GM12864 (cell line): ENCODE measurements around the gene TTC27.

ENCODE experiments used
- DNase-seq: peaks from one replicate; pipeline ENCODE4 v3.0.0-alpha.2; 2011; ENCODE audit warnings: low read depth
- H3K4me3 ChIP-seq: 2 replicates; pipeline ENCODE4 v1.5.1; 2011; ENCODE audit warnings: mild to moderate bottlenecking, low read depth, low read length, control low read depth
- CTCF ChIP-seq: IDR thresholded peaks from 2 replicates; pipeline ENCODE4 v1.5.1; 2011; ENCODE audit warnings: low read depth, mild to moderate bottlenecking, moderate library complexity, low read length, control low read depth, inconsistent platforms; ENCODE audit errors: missing control alignments

Gene TTC27

GRCh38 chr2:32617599-32618189 is 10.2 kb upstream of the TTC27 start:
- no peak for TF ChIP-seq CTCF
- DNase-seq: no peak

GRCh38 chr2:32622570-32623310 is 5.1 kb upstream of the TTC27 start:
- H3K4me3 ChIP-seq: no peak overlapping the region
- no peak for DNase-seq
- TF ChIP-seq CTCF: no peak

More at GRCh38 chr2:32617599-32618189, 10.2 kb upstream of the TTC27 start:
- H3K4me3 ChIP-seq: no peak overlapping the region

- no peak for TF ChIP-seq CTCF
- no peak for DNase-seq
- H3K4me3 ChIP-seq: no peak overlapping the region
These were observed 4.5 kb upstream of the TTC27 start for GRCh38 chr2:32623311-32623706.

DNA sequence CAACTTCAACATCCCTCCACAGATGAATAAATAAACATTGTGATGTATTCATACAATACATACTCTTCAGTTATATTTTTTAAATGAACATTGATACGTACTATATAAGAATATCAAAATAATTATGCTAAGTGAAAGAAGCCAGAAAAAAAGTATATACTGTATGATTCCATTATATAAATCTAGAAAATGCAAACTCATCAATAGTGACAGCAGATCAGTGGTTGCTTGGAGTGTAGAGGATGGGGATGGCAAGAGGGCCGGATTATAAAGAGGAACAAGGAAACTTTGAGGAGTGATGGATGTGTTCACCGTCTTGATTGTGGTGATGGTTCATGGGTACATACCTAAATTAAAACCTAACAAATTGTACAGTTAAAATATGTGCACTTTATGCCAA is 3.0 kb upstream of the TTC27 start:
- TF ChIP-seq CTCF: no peak

DNA sequence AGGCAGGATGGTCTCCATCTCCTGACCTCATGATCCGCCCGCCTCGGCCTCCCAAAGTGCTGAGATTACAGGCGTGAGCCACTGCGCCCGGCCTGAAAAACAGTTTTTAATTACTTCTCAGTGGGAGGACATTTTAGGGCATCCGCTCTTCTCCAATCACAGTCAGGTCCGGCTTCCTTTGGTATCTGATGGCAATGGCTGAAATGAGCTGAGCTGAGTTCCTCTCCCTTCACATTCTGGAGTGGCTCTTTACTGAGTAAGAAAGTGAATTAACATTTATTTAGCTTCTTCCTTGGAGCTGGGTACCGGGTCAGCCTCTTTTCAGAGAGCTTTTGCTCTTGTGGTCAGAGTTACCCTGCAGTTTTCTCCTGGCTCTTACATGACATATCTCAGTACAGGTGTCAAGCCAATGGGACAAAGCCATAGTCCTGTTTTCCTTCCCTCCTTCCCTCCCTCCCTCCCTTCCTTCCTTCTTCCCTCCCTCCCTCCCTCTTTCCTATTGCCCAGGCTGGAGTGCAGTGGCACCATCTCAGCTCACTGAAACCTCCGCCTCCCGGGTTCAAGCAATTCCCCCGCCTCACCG is 1.1 kb upstream of the TTC27 start:
- no peak for DNase-seq
- TF ChIP-seq CTCF: no peak
- H3K4me3 ChIP-seq: peak overlapping the region; percentile 89; the same call in 1 of the 2 replicates

More for the DNA sequence above, 3.0 kb upstream of the TTC27 start:
- DNase-seq: no peak
- no peak overlapping the region for H3K4me3 ChIP-seq

GRCh38 chr2:32627441-32627813 is 423 bp upstream of the TTC27 start:
- no peak for DNase-seq
- H3K4me3 ChIP-seq: peak overlapping the region; percentile 89
- peak; percentile 10 for TF ChIP-seq CTCF
